Astrocyte of the cerebellum (primary cell): ENCODE results near the gene GAPDHS.

Experiments
- DNase-seq: peaks from one replicate; pipeline ENCODE4 v3.0.0-alpha.2; 2011; ENCODE audit warnings: low read depth
- H3K4me3 ChIP-seq: 2 replicates; pipeline ENCODE4 v1.5.1; 2011; ENCODE audit warnings: mild to moderate bottlenecking, low read depth, low read length, moderate library complexity
- in situ Hi-C: cut with HindIII; loops from 2 replicates; pipeline ENCODE4 v1.10.0; 2017; ENCODE audit warnings: low sequenced_read_pairs
- TF ChIP-seq, protein P1 (sequence below): IDR thresholded peaks from 2 replicates; pipeline ENCODE4 v1.5.1; 2012; ENCODE audit warnings: low read length, low read depth, moderate library complexity, mild to moderate bottlenecking; ENCODE audit errors: missing control alignments

GAPDHS gene

DNA sequence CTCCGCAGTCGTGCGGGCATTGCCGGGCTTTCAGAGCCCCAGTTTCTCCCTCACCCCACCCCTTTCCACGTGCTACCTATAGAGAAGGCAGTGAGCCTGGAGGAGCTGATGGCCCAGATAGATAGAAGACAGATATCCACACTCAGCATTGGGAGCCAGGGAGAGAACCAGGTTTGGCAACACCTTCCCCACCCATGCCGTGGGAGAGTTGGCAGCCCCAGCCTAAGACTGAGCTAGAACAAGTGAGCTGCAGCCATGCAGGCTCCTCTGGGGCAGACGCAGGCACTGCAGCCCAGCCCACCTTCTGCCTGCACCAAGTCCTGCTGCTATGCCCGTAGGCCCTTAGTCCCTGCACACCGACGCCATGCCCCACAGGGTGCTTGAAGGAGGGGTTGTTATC lies 32.6 kb upstream of the GAPDHS start:
- TF ChIP-seq, protein P1, sequence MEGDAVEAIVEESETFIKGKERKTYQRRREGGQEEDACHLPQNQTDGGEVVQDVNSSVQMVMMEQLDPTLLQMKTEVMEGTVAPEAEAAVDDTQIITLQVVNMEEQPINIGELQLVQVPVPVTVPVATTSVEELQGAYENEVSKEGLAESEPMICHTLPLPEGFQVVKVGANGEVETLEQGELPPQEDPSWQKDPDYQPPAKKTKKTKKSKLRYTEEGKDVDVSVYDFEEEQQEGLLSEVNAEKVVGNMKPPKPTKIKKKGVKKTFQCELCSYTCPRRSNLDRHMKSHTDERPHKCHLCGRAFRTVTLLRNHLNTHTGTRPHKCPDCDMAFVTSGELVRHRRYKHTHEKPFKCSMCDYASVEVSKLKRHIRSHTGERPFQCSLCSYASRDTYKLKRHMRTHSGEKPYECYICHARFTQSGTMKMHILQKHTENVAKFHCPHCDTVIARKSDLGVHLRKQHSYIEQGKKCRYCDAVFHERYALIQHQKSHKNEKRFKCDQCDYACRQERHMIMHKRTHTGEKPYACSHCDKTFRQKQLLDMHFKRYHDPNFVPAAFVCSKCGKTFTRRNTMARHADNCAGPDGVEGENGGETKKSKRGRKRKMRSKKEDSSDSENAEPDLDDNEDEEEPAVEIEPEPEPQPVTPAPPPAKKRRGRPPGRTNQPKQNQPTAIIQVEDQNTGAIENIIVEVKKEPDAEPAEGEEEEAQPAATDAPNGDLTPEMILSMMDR: no peak
- no peak overlapping the region for H3K4me3 ChIP-seq
- no peak for DNase-seq
- in situ Hi-C loops: no loop called here

DNA sequence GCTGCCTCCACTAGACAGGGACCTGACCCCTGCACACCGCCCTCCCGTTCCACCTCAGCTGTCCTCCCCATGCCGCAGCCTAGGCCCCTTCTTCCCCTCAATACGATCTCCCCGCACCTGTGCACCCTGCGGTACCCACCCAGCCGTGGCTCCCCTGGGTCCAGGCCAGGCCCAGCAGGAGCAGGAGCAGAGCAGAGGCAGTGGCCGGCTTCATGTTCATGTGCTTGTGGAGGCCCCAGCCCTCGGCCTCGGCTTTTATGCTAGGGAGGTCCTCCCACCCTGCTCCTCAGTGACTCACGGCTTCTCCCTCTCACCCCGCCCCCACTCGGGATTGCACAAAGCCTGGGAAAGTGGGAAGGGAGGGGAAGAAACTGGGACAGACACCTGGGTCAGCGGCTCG lies 31.6 kb upstream of the GAPDHS start:
- no peak for DNase-seq
- in situ Hi-C loops: no loop called here
- TF ChIP-seq, protein P1: no peak
- H3K4me3 ChIP-seq: no peak overlapping the region

DNA sequence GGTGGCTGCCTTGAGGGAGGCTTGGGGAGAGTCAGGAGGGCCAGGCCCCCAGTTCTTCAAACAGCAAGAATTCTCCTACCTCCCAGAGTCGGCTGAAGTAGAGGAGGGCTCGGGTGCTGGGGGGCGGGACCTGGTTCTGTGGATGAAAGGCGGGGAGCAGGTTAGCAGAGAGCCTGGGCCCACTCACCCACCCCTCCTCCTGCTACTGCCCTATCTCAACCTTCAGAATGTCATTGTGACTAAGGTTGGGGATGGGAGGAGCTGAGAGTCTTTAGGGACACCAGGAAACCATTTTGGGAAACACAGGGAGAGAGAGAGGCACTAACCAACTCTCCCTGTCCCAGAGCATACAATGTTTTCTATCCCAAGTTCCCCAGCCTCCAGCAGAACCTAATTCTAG lies 30.5 kb upstream of the GAPDHS start:
- DNase-seq: no peak
- no peak overlapping the region for H3K4me3 ChIP-seq
- in situ Hi-C loops: no loop called here
- TF ChIP-seq, protein P1: no peak

DNA sequence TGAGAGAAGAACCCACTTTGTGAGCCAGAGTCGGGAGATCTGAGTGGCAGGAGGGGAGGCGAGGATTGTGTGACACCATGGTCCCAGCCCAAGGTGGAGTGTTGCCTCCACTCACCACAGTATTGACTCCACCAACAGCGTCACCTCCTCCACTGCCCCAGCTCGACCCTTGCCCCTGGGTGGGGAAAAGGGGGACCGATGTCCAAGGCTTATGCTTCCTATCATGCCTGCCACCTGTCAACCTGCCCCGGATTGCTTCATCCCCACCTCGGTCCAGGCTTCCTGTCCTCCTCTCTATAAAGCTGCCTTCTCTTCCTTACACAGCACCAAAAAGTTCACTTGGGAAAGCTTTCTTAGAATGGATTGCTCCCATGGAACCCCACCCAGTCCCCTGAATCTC lies 27.2 kb upstream of the GAPDHS start:
- TF ChIP-seq, protein P1: no peak
- DNase-seq: no peak
- in situ Hi-C loops: loop anchor here (5.0 kb wide), 1 partner anchor 154 kb away; no protein-coding TSS in a partner anchor
- H3K4me3 ChIP-seq: no peak overlapping the region

DNA sequence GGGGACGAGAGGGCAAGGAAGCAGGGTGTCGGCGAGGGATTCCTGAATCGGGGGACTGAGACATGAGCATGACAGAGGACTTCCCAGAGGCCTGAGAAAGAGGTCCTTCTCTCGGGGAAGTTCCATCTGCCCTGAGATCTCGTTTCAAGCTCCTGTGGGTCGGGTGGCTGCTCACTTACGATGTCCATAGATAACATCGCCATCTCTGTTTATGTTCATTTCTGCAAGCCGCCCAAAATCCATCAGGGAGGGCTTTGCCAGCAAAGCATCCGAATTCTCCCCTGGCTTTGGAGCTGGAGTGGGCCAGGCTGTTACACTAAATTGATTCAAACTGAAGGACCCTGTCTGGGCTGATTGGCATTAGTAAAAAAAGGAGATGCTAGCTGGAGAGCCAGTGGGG lies 25.7 kb upstream of the GAPDHS start:
- in situ Hi-C loops: loop anchor here (5.0 kb wide), 1 partner anchor 155 kb away; no protein-coding TSS in a partner anchor
- no peak overlapping the region for H3K4me3 ChIP-seq
- no peak for DNase-seq
- TF ChIP-seq, protein P1: no peak

DNA sequence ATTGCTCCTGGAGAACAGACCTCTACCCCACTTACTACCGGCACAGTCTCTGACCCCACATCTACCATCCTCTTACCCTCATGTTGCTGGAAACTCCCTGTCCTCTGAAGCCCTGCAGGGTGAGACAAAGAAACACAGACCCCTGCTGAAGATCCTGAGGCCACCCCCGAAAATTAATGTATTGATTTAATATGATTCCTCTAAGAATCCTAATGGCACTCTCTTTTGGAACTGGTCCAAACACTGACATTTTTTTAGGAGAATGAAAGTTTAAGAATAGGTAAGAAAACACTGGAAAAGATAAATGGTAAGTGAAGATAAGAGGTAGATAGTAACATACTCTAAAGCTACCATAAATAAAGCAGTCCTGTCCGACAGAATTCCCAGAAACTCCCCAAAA lies 25.1 kb upstream of the GAPDHS start:
- in situ Hi-C loops: loop anchor here (5.0 kb wide), 1 partner anchor 156 kb away; no protein-coding TSS in a partner anchor

More for the DNA sequence above, 25.1 kb upstream of the GAPDHS start:
- H3K4me3 ChIP-seq: no peak overlapping the region
- DNase-seq: no peak
- TF ChIP-seq, protein P1: no peak
